ENCODE data around the gene DRD2.

DRD2 gene

DNA sequence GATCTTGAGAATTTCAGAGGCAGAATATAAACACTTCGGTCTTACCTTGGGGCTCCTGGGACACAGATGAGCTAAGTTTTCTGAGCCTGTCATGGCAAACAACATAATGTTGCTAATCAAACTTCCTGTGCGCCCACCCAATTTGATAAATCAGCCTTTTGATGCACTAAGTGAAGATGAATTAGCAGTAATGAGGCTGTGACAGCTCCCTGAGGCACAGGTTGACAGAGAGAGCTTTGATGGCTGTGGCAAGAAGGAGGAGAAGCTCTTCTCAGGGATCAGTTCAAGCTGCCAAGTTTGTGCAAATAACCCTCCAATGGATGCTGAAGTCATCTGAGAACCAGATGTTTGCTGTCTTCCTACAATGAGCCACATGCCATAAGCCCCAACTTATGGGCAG lies 34.4 kb downstream of the DRD2 start:
- DNase-seq: no peak

DNA sequence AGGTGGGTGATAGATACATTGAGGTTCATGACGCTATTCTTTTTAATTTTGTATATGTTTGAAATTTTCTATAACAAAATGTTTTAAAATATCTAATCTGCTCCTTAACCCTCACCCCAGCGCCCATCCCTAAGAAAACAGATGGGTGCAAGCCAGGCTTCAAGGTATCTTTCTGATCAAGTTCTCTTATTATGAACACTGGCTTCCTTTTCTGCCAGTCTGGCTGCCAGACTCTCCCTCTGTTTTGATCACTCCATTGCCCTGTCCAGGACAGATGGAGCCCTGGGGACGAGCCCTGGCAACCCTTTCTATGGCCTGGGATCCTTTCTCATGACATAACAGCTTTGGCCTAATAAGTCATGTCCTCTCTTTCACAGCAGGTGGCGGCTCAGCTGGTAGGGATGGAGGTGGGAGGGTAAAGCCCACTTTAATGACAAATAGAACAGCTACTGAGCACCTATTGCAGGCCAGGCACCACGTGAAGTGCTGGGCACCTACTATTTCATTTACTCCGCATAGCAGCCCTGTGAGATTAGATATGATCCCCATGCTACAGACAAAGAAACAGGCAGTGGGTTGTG lies 38.4 kb downstream of the DRD2 start:
- no peak for DNase-seq

- no peak for DNase-seq
Observed at GRCh38 chr11:113435190-113435968, 39.8 kb downstream of the DRD2 start.

DNA sequence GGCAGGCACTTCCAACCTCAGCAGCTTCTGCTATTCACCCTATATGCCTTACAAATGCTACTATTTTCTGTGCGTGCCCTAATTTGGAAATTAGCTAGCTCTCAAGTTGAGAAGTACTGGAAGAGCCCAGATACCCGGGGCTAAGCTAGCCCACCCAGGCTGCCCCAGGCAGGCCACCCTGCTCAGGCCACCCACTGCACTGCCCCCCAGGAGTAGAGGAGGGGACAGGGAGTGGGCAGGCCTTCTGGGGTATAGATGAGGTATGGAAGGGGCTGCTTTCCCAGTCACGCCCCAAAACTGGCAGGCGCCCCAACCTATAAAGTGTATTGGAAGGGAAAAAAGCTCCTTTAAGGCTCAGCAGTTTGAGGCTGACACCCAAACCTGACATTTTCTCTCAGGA lies 43.5 kb downstream of the DRD2 start:
- DNase-seq: no peak

DNA sequence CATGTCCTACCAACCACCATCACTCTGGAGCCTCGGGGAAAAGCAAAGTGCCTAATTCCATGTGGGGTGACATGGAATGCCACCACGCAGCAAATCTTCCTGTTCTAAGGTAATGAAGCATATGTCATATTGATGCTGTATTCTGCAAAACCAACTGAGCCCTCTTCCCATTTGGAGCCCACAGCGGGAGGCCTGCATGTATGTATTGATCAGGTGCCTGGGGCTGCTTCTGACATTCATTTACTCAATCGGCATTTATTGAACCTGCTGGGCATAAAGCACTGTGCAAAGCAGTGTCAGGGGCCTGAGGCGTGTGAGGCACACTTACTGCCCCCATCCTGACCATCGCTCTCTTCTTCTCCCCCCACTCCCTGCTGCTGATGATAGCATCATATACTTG lies 48.5 kb downstream of the DRD2 start:
- no peak for DNase-seq

GRCh38 chr11:113420808-113421207 lies 54.4 kb downstream of the DRD2 start:
- no peak for DNase-seq

GRCh38 chr11:113419454-113420003 lies 55.7 kb downstream of the DRD2 start:
- DNase-seq: no peak

GRCh38 chr11:113417428-113417827 lies 57.8 kb downstream of the DRD2 start:
- DNase-seq: no peak

DNA sequence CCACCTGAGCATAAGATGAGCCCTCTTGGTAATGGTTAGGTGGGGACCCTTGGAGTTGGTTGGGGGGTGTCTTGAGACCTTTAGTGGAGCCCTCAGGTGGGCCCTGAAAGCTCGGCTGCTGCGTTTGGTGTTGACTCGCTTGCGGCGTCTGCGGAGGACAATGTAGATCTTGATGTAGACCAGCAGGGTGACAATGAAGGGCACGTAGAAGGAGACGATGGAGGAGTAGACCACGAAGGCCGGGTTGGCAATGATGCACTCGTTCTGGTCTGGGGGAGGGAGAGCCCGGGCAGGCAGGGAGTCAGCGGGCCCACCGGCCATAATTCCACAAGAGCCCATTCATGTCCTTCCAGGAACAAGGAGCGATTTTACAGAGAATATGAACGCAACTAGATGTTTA lies 59.9 kb downstream of the DRD2 start:
- no peak for DNase-seq

- no peak for DNase-seq
Observed at GRCh38 chr11:113412675-113413074, 62.5 kb downstream of the DRD2 start.

DNA sequence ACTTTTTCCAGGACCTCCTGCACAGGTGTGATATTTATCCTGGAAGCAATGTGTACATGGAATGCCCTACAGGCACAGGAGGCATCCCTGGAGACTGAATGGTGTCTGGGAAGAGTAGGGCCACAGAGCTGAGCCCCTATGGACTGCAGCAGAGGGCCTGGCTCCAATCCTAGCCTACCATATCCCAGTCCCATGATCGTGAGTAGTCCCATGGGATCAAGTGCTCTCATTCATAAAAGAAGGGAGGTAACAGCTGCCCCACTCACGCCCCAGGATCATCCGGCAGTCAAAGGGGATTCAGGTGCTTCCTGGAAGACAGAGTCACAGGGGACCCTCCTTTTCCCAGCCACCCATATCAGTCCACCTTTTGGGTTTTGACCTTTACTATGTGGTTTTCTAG lies 63.7 kb downstream of the DRD2 start:
- no peak for DNase-seq

- DNase-seq: no peak
Observed at GRCh38 chr11:113410414-113411135, 64.6 kb downstream of the DRD2 start.

DNA sequence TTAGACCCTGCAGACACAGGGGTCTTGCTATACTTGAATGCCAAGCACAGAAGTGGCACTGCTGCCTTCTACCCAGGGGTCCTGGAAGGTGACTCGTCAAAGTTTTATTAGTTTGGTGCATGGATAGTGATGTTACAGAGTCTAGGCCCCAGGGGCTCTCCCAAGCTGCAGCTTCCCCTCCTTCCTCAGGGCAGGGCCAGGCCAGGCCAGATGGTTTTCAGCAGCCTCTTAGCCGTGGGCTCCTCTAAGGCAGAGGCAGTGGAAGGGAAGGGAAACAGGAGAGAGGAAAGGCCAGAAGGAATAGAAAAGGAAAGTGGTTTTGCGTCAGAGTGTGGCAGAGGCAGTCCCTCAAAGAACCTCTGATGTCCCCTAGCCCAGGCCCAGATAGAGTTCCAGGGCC lies 65.7 kb downstream of the DRD2 start:
- no peak for DNase-seq

DNA sequence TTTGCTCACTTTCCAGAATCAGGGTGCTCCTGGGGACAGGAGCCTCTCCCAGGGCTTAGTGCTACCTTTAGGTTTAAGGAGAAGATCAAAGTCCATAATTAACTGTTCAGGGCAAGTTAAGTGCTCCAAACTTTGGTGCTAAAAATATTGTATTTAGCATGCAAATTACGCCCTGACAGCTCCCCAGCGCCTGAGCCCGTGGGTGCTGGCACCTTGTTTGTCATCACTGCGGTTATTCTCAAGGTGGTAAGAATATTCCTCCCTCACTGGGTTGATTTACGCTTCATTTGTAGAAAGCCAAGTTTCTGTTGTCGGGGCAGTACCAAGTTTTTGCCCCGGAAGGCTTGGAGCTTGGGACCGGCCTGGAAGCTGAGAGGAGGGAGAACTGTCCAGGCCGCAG lies 66.3 kb downstream of the DRD2 start:
- no peak for DNase-seq

- no peak for DNase-seq
Observed at GRCh38 chr11:113408206-113408605, 67.0 kb downstream of the DRD2 start.

DNA sequence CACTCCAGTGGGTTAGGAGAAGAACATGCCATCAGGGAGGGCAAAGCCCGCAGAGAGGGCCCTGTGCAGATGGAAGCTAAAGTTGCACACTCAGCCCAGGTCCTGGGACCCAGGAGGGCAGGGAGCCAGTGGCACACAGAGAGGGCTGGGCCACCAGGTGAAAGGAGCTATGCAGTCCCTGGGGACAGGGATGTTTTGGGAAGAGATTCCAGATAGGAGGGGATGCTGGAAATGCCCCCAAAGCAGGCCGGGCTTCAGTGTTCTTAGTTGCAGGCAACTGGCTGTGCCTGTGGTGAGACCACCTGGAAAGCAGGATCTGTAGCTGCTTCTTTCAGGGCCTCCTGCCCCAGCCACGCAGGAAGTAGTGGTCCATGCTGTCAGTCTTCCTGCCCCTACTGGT lies 68.0 kb downstream of the DRD2 start:
- DNase-seq: no peak

- no peak for DNase-seq
Observed at GRCh38 chr11:113405724-113406478, 69.3 kb downstream of the DRD2 start.

DNA sequence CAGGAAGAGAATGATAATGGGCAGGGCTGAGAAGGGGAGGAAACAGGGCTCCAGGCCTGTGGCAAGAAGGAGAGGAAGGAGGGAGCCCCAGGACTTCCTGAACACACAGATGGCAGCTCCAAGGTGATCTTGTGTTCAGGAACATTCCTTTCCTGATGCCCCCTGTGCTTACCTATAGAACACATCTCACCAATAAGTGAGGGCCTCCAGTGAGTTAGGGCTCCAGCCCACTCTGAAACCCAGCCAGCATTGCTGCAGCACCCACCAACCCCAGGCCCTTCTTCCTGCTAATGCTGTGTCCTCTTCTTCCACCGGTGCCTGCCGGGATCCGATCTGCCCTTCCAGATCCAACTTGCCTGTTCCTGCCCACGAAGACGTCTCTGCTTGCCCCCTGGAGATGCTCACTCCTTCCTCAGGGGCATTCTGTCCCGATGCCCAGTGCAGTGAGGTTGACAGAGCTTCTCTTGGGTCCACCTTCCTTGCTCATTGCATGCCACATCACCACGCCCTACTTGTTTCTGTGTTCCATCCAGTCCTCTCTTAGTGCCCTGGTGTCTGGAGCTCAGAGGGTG lies 70.3 kb downstream of the DRD2 start:
- DNase-seq: no peak

DNA sequence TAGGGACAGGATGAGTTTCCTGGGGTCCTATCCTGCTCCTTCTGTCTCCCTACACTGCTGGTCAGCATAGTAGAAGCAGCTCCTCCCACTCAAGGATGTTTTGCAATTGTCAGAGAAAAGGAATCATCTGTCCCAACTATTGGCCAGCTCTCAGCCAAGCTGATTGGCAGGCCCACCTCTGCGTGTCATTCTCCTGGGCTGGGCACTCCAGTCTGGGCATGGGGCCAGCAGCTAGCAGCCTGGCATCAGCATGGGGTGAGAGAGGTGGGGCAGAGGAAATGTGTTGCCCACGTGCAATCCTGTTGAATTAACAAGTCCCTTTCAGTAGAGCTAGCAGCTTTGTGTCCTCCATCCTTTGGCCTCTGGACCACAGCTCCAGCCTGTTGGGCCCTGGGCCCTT lies 73.5 kb downstream of the DRD2 start:
- DNase-seq: no peak

GRCh38 chr11:113400631-113401230 lies 74.5 kb downstream of the DRD2 start:
- DNase-seq: no peak

GRCh38 chr11:113398669-113399430 lies 76.3 kb downstream of the DRD2 start:
- no peak for DNase-seq

- no peak for DNase-seq
Observed at GRCh38 chr11:113397821-113398220, 77.4 kb downstream of the DRD2 start.

Data from fibroblast of skin of right quadriceps (primary cell).